IPS-NIHi11 (cell line): ENCODE data around the gene TMEM131.
"Not testable (repeated sequence)": the region's sequence is repeated elsewhere in the genome, so short reads cannot be mapped to it uniquely, and the experiment has no call there.

ENCODE experiments used
- DNase-seq: peaks from one replicate; pipeline ENCODE4 v3.0.0; 2012; ENCODE audit warnings: mixed read lengths, low spot score

TMEM131 gene

GRCh38 chr2:97863829-97864228, 131.9 kb downstream of the TMEM131 start:
- DNase-seq, result no peak

GRCh38 chr2:97861177-97861576, 134.6 kb downstream of the TMEM131 start:
- no peak for DNase-seq

GRCh38 chr2:97858442-97858841, 137.3 kb downstream of the TMEM131 start:
- peak; percentile 23 for DNase-seq

GRCh38 chr2:97857553-97857952, 138.2 kb downstream of the TMEM131 start:
- DNase-seq, result no peak

- not testable (repeated sequence) for DNase-seq
Observed at GRCh38 chr2:97853057-97853456, 142.7 kb downstream of the TMEM131 start.

- DNase-seq, result no peak
Observed at GRCh38 chr2:97851172-97851571, 144.6 kb downstream of the TMEM131 start.

GRCh38 chr2:97849881-97850528, 145.7 kb downstream of the TMEM131 start:
- DNase-seq, result no peak

GRCh38 chr2:97848306-97848705, 147.4 kb downstream of the TMEM131 start:
- DNase-seq, result no peak

- DNase-seq, result not testable (repeated sequence)
Observed at GRCh38 chr2:97846716-97847115, 149.0 kb downstream of the TMEM131 start.

GRCh38 chr2:97845818-97846217, 149.9 kb downstream of the TMEM131 start:
- DNase-seq, result no peak

GRCh38 chr2:97845133-97845532, 150.6 kb downstream of the TMEM131 start:
- no peak for DNase-seq

- DNase-seq, result no peak
Observed at GRCh38 chr2:97844311-97844859, 151.4 kb downstream of the TMEM131 start.

- DNase-seq, result no peak
Observed at GRCh38 chr2:97840198-97840597, 155.6 kb downstream of the TMEM131 start.

- DNase-seq, result no peak
Observed at GRCh38 chr2:97834610-97835009, 161.1 kb downstream of the TMEM131 start.

- no peak for DNase-seq
Observed at GRCh38 chr2:97831121-97831520, 164.6 kb downstream of the TMEM131 start.

GRCh38 chr2:97829255-97829654, 166.5 kb downstream of the TMEM131 start:
- not testable (repeated sequence) for DNase-seq

GRCh38 chr2:97827013-97827412, 168.7 kb downstream of the TMEM131 start:
- not testable (repeated sequence) for DNase-seq

- DNase-seq, result not testable (repeated sequence)
Observed at GRCh38 chr2:97826266-97826847, 169.4 kb downstream of the TMEM131 start.

GRCh38 chr2:97824011-97824410, 171.7 kb downstream of the TMEM131 start:
- DNase-seq, result not testable (repeated sequence)

- DNase-seq, result not testable (repeated sequence)
Observed at GRCh38 chr2:97821862-97822261, 173.9 kb downstream of the TMEM131 start.

GRCh38 chr2:97819754-97820153, 176.0 kb downstream of the TMEM131 start:
- DNase-seq, result no peak

- no peak for DNase-seq
Observed at GRCh38 chr2:97816411-97816810, 179.3 kb downstream of the TMEM131 start.

- DNase-seq, result no peak
Observed at GRCh38 chr2:97812931-97813330, 182.8 kb downstream of the TMEM131 start.

GRCh38 chr2:97808816-97809215, 186.9 kb downstream of the TMEM131 start:
- DNase-seq, result no peak
